NCI-H2227 (cell line): Measurements from ENCODE around the gene ADD1.

ENCODE experiments used
- DNase-seq: peaks from one replicate; lab custom pipeline; 2025; ENCODE audit not compliant: unreplicated experiment; lab: John Stamatoyannopoulos, UW

The ADD1 gene

GRCh38 chr4:2804973-2805501 lies 38.6 kb upstream of the ADD1 start:
- DNase-seq = no peak

GRCh38 chr4:2805712-2806389 lies 37.8 kb upstream of the ADD1 start:
- no peak for DNase-seq

DNA sequence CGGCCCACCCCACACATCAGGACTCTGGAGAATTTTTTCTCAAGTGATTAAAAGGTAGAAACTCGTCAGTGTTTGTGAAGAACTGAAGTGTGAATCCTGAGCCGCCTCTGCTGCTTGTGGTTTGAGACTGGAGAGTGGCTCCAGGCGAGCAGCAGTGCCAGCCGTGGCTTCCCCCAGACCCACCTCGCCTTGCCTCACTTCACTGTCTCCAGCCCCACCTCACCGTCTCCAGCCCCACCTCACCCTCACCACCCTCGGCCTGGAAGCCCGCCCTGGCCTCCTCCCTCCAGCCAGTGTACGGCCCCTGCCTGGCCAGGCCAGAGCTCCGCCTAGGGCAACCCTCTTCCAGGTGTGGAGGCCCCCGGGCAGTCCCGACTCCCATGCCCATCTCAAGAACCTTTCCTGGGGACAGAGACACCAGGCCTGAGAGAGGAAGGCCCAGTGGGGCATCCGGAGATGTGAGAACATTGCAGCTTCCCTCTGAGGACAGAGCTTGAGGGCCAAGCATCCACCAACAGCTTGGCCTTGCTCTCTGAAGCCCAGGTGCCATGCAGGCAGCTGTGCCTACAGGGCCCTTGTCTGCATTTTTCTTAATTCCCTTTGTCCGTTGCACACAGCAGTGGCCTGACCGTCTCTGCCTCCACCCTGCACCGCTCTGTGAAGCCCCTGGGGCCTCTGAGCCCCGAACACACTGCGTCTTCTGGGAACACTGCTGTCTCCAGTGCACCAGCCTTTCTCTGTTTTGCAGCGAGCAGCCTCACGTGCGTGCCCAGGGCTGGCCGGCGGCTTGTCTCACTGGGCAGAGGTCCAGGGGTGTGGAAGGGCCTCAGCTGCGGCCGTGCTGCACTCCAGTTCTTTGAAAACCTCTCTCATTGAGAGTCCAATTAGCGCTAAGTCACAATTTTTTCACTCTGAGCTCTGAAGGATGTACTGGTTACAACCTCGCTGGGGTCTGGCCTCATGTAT lies 37.0 kb upstream of the ADD1 start:
- peak; percentile 29 for DNase-seq

GRCh38 chr4:2807571-2807970 lies 36.1 kb upstream of the ADD1 start:
- no peak for DNase-seq

- DNase-seq = no peak
Measured at GRCh38 chr4:2808001-2808400, 35.6 kb upstream of the ADD1 start.

GRCh38 chr4:2809610-2810180 lies 33.9 kb upstream of the ADD1 start:
- DNase-seq = no peak

GRCh38 chr4:2810388-2810787 lies 33.3 kb upstream of the ADD1 start:
- no peak for DNase-seq

DNA sequence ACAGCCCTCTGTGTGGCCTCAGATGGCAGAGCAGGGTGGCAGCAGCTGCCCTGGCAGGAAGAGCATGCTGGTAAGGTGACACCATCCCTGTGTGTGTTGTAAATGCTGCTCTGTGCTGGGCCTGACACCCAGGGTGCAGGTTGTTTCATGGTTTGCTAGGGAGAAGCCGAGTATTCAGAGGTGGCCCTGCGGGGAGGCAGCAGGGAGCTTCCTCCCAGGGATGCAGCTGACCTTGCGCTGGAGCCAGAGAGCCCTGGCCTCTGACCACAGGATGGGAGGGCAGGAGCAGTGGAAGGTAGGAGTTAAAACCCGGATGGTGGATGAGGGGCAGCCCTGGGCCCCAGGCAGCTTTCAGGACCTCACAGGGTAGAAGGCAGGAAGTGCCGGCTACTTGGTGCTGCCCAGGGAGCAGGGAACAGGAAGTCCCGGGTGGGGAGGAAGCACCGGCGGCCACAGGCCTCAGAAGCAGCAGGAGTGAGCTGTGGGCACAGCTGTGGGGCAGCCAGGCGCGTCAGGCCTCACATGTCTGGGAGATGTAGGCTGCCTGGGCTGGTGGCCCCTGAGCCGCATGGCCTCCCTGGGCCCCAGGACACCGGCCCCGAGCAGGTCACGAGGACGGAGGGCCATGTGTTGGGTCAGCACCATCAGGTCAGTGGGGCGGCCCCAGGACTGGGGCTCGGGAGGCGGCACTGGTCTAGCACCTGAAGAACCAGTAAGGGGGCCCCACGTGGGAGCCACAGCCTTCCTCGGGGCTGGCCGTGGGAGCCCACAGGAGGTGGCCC lies 31.6 kb upstream of the ADD1 start:
- DNase-seq = no peak

DNA sequence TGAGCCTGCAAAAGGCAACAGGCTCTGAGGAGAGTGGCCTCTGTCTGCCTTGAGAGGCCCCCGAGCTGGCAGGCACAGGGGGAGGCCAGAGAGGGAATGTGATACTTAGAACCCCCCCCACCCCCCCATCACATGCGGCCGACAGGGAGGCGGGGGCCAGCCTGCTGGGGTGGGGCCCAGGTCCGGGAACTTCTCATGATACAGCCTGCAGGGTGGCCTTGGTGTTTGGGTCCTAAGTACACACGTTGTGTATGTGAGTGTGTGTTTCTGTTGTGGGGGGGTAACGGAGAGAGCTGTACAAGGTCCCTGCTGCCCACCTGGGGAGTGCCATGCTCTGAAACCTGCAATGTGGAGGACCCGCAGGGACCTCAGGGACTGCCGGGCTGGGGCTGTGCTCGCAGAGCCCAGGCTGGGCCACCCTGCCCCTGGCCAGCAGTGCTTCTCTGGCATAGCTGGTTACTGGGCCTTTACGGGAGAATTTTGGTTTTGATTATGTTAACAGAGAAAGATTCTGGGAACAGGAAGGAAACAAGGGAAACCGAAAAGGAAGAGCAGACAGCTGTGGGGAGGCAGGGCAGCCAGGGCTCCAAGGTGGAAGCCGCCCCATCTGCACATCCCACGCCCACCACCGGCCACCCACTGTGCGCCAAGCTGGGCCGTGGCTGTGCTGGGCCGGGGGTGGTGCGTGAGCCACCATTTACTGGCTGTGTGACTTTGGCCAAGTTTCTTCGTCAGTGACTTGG lies 30.9 kb upstream of the ADD1 start:
- DNase-seq = no peak

DNA sequence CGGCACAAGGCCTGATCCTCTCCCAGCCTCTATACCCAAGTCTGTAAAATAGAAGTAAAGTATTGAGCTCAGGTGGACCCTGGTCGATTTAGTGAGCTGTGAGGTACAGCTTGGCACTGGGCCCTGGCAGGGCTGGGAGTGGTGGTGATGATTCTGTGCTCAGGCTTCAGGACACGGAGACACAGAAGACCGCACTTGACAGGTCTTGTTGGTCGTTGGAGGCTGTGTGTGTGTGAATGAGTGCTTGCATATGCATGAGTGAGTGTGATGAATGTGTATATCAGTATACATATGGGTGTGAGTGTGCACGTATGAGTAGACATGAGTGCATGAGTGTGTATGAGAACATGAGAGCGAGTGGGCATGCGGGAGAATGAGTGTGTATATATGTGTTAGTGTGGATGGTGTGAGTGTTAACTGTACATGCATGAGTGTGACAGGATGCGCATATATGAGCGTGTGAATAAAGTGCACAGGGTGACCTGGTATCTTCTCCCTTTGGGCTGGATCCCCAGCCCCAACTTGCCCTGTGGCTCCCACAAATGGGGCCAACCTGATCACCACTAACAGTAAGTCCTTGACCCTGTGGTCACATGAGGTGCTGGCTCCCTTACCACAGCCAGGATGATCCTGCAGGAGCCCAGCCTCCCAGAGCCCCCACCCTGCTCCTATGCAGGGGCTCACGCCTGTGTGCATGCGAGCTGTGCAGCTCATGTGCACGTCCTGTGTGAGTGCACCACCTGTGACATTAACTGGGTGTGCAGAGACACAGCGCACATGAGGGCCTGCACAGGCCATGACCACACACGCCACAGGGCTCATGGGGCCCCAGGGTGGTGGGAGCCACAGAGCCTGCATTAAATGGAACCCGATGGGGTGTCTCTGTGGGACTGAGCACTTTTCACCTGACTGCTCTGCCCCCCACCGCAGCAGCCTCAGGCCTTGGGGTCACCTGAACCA lies 29.9 kb upstream of the ADD1 start:
- no peak for DNase-seq

DNA sequence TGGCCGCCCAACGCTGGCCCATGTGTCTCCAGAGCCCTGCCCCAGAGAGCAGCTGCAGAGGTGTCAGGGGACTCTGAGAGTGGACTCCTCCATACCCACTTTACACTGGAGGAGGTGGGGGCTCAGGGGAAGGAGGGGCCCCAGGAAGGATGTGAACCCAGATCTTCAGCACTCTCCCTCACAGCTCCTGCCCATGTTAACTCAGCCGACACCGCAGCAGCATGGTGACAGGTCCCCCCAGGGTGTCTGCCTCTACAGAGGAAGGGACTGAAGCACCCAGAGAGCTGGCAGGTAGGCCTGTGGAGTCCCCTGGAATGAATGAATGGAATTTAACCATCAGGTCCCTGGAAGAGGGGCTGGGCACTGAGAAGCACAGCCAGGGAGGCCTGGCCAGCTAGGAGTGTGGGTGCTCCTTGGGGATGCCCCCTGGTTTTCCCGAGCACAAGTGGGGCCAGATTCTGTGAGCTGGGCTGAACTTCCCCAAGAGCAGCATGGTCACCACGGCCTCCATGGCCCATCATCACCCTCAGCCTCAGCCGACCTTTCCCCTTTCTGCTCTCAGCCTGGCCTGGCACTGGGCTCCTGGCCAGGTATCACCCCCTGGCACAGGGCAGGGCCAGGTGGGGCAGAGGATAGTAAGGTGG lies 28.9 kb upstream of the ADD1 start:
- no peak for DNase-seq

GRCh38 chr4:2816401-2816954 lies 27.2 kb upstream of the ADD1 start:
- DNase-seq = no peak

GRCh38 chr4:2817137-2817536 lies 26.5 kb upstream of the ADD1 start:
- no peak for DNase-seq

- peak; percentile 72 for DNase-seq
Measured at GRCh38 chr4:2817701-2818350, 25.8 kb upstream of the ADD1 start.

GRCh38 chr4:2818351-2818939 lies 25.2 kb upstream of the ADD1 start:
- DNase-seq = peak; percentile 37

DNA sequence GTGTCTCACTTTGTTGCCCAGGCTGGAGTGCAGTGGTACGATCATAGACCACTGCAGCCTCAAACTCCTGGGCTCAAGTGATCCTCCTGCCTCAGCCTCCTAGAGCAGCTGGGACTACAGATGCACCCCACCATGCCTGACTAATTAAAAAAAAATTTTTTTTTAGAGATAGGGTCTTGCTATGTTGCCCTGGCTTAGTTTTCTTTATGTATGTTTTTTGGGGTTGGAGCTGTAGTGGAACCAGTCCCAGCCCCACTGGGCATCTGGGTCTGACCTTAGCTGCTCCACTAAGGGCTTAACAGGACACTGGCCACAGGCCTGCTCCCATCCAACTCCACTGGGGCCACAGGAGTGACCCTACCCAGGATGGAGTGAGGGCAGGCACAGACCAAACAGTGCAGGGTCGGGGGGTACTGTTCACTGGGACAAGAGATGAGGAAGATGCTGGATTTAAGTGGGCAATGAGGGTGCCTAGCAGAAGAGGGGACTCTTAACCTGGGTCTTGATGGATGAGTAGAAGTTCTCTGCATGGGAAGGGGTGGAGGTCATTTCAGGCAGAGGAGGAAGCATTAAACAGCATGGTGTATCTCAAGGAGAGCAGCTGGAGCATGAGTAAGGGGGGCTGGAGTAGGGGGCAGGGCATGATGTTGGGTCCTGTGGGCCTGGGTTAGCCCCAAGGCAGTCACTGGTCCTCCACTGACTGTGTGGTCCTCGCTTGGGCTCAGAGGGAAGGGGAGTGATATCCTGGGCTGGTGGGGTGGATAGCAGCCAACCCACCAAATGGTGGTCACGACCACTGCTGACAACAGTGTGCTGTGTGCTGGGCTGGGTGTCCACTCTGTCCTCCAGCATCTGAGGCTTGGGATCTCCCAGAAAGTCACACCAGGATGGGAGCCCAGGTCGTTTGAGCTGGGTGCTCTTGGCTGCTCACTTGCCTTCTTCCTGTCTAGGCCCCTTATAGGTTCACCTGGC lies 24.1 kb upstream of the ADD1 start:
- no peak for DNase-seq
